ENCODE data around the gene GTF2H2C.
"Not testable (repeated sequence)": the region's sequence is repeated elsewhere in the genome, so short reads cannot be mapped to it uniquely, and the experiment has no call there.

Gene GTF2H2C

GRCh38 chr5:69559908-69560330 lies at the start of gene GTF2H2C:
Gene GTF2H2C, plus strand, starts transcription at chr5:69560191. Its CDS starts 4,942 bp downstream, at chr5:69565133.
- DNase-seq (ENCODE audit: low spot score) = not testable (repeated sequence)

GRCh38 chr5:69510694-69511093 lies 49.3 kb upstream of the GTF2H2C start:
- DNase-seq (ENCODE audit: low spot score) = no peak

- DNase-seq (ENCODE audit: low spot score) = peak; percentile 28
Observed at GRCh38 chr5:69512740-69513260, 47.2 kb upstream of the GTF2H2C start.

GRCh38 chr5:69515570-69515969 lies 44.4 kb upstream of the GTF2H2C start:
- DNase-seq (ENCODE audit: low spot score) = not testable (repeated sequence)

GRCh38 chr5:69516769-69517168 lies 43.2 kb upstream of the GTF2H2C start:
- DNase-seq (ENCODE audit: low spot score) = no peak

GRCh38 chr5:69517763-69518212 lies 42.2 kb upstream of the GTF2H2C start:
- DNase-seq (ENCODE audit: low spot score) = no peak

- no peak for DNase-seq (ENCODE audit: low spot score)
Observed at GRCh38 chr5:69519285-69519684, 40.7 kb upstream of the GTF2H2C start.

- DNase-seq (ENCODE audit: low spot score) = no peak
Observed at GRCh38 chr5:69522035-69522434, 38.0 kb upstream of the GTF2H2C start.

GRCh38 chr5:69525490-69525889 lies 34.5 kb upstream of the GTF2H2C start:
- no peak for DNase-seq (ENCODE audit: low spot score)

- no peak for DNase-seq (ENCODE audit: low spot score)
Observed at GRCh38 chr5:69526660-69527059, 33.3 kb upstream of the GTF2H2C start.

- DNase-seq (ENCODE audit: low spot score) = no peak
Observed at GRCh38 chr5:69527128-69527770, 32.7 kb upstream of the GTF2H2C start.

- no peak for DNase-seq (ENCODE audit: low spot score)
Observed at GRCh38 chr5:69528035-69528434, 32.0 kb upstream of the GTF2H2C start.

GRCh38 chr5:69528609-69529008 lies 31.4 kb upstream of the GTF2H2C start:
- no peak for DNase-seq (ENCODE audit: low spot score)

- DNase-seq (ENCODE audit: low spot score) = no peak
Observed at GRCh38 chr5:69530561-69531405, 29.2 kb upstream of the GTF2H2C start.

GRCh38 chr5:69531406-69531801 lies 28.6 kb upstream of the GTF2H2C start:
- DNase-seq (ENCODE audit: low spot score) = no peak

- not testable (repeated sequence) for DNase-seq (ENCODE audit: low spot score)
Observed at GRCh38 chr5:69537911-69538310, 22.1 kb upstream of the GTF2H2C start.

- DNase-seq (ENCODE audit: low spot score) = not testable (repeated sequence)
Observed at GRCh38 chr5:69538735-69539134, 21.3 kb upstream of the GTF2H2C start.

- not testable (repeated sequence) for DNase-seq (ENCODE audit: low spot score)
Observed at GRCh38 chr5:69541347-69541746, 18.6 kb upstream of the GTF2H2C start.

- DNase-seq (ENCODE audit: low spot score) = not testable (repeated sequence)
Observed at GRCh38 chr5:69542838-69543618, 17.0 kb upstream of the GTF2H2C start.

GRCh38 chr5:69544602-69545001 lies 15.4 kb upstream of the GTF2H2C start:
- DNase-seq (ENCODE audit: low spot score) = not testable (repeated sequence)

GRCh38 chr5:69560587-69561431 lies 818 bp downstream of the GTF2H2C start:
- not testable (repeated sequence) for DNase-seq (ENCODE audit: low spot score)
